ENCODE results near the gene EDA. TPM values are rescaled to one million over a fixed set of nuclear protein-coding genes. Genes with fewer than 3 reads are reported as not detected.

EDA gene
- total and polyA plus RNA-seq, 2 of the 13 experiments (the other 11 are each of a cell fraction or from before 2014, with no cell fraction given) = 8.8 to 11.2 TPM

GRCh38 chrX:69616457-69617203, 717 bp downstream of the EDA start (continued):
- TF ChIP-seq, protein P1, sequence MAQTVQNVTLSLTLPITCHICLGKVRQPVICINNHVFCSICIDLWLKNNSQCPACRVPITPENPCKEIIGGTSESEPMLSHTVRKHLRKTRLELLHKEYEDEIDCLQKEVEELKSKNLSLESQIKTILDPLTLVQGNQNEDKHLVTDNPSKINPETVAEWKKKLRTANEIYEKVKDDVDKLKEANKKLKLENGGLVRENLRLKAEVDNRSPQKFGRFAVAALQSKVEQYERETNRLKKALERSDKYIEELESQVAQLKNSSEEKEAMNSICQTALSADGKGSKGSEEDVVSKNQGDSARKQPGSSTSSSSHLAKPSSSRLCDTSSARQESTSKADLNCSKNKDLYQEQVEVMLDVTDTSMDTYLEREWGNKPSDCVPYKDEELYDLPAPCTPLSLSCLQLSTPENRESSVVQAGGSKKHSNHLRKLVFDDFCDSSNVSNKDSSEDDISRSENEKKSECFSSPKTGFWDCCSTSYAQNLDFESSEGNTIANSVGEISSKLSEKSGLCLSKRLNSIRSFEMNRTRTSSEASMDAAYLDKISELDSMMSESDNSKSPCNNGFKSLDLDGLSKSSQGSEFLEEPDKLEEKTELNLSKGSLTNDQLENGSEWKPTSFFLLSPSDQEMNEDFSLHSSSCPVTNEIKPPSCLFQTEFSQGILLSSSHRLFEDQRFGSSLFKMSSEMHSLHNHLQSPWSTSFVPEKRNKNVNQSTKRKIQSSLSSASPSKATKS (CRISPR knock-in tag; IDR thresholded peaks at IDR 0.05) = no peak
- no peak for TF ChIP-seq HCFC1 (IDR thresholded peaks at IDR 0.05; ENCODE audit: low read depth, low read length)
- no peak for TF ChIP-seq NBN (conservative IDR thresholded peaks at IDR 0.05)
- no peak for TF ChIP-seq KLF16 (CRISPR knock-in tag; IDR thresholded peaks at IDR 0.05)
- TF ChIP-seq RBFOX2 (IDR thresholded peaks at IDR 0.05; ENCODE audit: low read depth, low read length) = peak; percentile 15; the same call in 1 of the 2 replicates
- no peak for TF ChIP-seq JUN (CRISPR knock-in tag; IDR thresholded peaks at IDR 0.05)
- no peak for TF ChIP-seq ZNF275 (CRISPR knock-in tag; IDR thresholded peaks at IDR 0.05; ENCODE audit: borderline replicate concordance)
- no peak for TF ChIP-seq ZBTB4 (CRISPR knock-in tag; IDR thresholded peaks at IDR 0.05; ENCODE audit: borderline replicate concordance)
- TF ChIP-seq SATB2 (CRISPR knock-in tag; IDR thresholded peaks at IDR 0.05) = no peak
- no peak for TF ChIP-seq ZNF432 (CRISPR knock-in tag; IDR thresholded peaks at IDR 0.05; ENCODE audit: borderline replicate concordance)
- no peak for TF ChIP-seq CCDC6 (CRISPR knock-in tag; IDR thresholded peaks at IDR 0.05)
- TF ChIP-seq ZNF317 (CRISPR knock-in tag; IDR thresholded peaks at IDR 0.05) = no peak
- TF ChIP-seq, protein P2, sequence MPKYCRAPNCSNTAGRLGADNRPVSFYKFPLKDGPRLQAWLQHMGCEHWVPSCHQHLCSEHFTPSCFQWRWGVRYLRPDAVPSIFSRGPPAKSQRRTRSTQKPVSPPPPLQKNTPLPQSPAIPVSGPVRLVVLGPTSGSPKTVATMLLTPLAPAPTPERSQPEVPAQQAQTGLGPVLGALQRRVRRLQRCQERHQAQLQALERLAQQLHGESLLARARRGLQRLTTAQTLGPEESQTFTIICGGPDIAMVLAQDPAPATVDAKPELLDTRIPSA (CRISPR knock-in tag; IDR thresholded peaks at IDR 0.05; ENCODE audit: borderline replicate concordance) = no peak
- TF ChIP-seq, protein P3, sequence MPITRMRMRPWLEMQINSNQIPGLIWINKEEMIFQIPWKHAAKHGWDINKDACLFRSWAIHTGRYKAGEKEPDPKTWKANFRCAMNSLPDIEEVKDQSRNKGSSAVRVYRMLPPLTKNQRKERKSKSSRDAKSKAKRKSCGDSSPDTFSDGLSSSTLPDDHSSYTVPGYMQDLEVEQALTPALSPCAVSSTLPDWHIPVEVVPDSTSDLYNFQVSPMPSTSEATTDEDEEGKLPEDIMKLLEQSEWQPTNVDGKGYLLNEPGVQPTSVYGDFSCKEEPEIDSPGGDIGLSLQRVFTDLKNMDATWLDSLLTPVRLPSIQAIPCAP (CRISPR knock-in tag; IDR thresholded peaks at IDR 0.05; ENCODE audit: low read depth) = no peak
- no peak for TF ChIP-seq PRMT3 (CRISPR knock-in tag; IDR thresholded peaks at IDR 0.05; ENCODE audit: borderline replicate concordance, low read depth)
- TF ChIP-seq ZNF652 (CRISPR knock-in tag; IDR thresholded peaks at IDR 0.05; ENCODE audit: borderline replicate concordance, low read depth) = no peak
- TF ChIP-seq ZNF10 (CRISPR knock-in tag; IDR thresholded peaks at IDR 0.05; ENCODE audit: borderline replicate concordance, low read depth) = no peak
- no peak for TF ChIP-seq PLSCR1 (CRISPR knock-in tag; IDR thresholded peaks at IDR 0.05; ENCODE audit: borderline replicate concordance)
- no peak for TF ChIP-seq ZNF839 (CRISPR knock-in tag; IDR thresholded peaks at IDR 0.05; ENCODE audit: borderline replicate concordance)
- TF ChIP-seq ERF (CRISPR knock-in tag; IDR thresholded peaks at IDR 0.05) = no peak
